C4-2B (cell line): ENCODE results near the gene PPP1R3D.
"Not testable (repeated sequence)": the region's sequence is repeated elsewhere in the genome, so short reads cannot be mapped to it uniquely, and the experiment has no call there.

Experiments used
- CTCF ChIP-seq: fragments of 450-650 bp; conservative IDR thresholded peaks from 2 replicates; pipeline ENCODE4 v1.5.1; 2017; ENCODE audit warnings: mild to moderate bottlenecking
- ZFX ChIP-seq: fragments of 450-650 bp; IDR thresholded peaks from 2 replicates; pipeline ENCODE4 v1.6.1; 2017

DNA sequence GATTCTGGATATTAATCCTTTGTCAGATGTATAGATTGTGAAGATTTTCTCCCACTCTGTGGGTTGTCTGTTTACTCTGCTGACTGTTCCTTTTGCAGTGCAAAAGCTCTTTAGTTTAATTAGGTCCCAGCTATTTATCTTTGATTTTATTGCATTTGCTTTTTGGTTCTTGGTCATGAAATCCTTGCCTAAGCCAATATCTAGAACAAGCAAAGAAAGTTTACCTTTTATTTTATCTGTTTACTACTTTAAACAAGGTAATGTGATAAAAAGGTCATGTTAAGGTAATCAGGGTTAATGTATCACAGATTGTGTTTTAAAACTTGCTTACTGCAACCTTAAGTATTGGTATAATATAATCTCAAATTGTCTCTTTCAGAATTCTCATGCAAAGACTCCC lies 17.5 kb upstream of the PPP1R3D start:
- not testable (repeated sequence) for TF ChIP-seq CTCF, ZFX
